OCI-LY1 (cell line): ENCODE data around the gene MYOF.

Experiments
- EZH2 ChIP-seq: fragments of 200-600 bp; sonication (generic), shearing (Covaris generic); IDR thresholded peaks from 2 replicates; pipeline ENCODE4 v1.8.0; 2017; ENCODE audit warnings: borderline replicate concordance, mixed run types, mild to moderate bottlenecking, antibody characterized with exemption, low read length, moderate library complexity, mixed read lengths
- TF ChIP-seq, protein P1 (sequence below): fragments of 200-600 bp; sonication (generic), shearing (Covaris generic); IDR thresholded peaks from 2 replicates; pipeline ENCODE4 v1.5.1; 2017; ENCODE audit warnings: mild to moderate bottlenecking, antibody characterized with exemption, low read length, moderate library complexity, mixed read lengths

DNA sequence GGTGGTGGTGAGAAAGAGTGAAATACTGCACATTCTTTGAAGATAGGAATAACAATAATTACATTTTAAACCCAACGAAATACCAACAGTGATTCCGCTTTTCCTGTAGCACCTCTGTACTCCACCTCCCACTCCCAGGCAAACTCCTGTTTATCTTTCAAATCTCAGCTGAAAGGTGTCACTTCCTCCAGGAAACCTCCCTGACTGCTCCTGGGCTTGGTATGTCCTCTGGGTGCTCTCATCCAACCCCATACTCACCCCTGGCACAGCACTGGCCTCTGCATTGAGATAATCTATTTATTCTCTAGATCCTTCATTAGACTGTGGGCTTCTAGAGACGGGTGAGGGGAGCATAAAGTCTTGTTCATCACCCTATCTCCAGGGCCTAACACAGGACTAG is 148.0 kb downstream of the MYOF start:
- TF ChIP-seq, protein P1, sequence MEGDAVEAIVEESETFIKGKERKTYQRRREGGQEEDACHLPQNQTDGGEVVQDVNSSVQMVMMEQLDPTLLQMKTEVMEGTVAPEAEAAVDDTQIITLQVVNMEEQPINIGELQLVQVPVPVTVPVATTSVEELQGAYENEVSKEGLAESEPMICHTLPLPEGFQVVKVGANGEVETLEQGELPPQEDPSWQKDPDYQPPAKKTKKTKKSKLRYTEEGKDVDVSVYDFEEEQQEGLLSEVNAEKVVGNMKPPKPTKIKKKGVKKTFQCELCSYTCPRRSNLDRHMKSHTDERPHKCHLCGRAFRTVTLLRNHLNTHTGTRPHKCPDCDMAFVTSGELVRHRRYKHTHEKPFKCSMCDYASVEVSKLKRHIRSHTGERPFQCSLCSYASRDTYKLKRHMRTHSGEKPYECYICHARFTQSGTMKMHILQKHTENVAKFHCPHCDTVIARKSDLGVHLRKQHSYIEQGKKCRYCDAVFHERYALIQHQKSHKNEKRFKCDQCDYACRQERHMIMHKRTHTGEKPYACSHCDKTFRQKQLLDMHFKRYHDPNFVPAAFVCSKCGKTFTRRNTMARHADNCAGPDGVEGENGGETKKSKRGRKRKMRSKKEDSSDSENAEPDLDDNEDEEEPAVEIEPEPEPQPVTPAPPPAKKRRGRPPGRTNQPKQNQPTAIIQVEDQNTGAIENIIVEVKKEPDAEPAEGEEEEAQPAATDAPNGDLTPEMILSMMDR = no peak
- TF ChIP-seq EZH2 = no peak
